Ovary (tissue), 3 donors: Measurements from ENCODE around the gene ONECUT3.

Source experiments
- CTCF ChIP-seq, 3 donors: fragments of 450-650 bp in 2 of 3; fragments of 200-600 bp in 1 of 3; IDR thresholded peaks; one replicate each; pipeline versions ENCODE4 v1.5.1 to v1.8.0; 2016 to 2022; ENCODE audit warnings: antibody characterized with exemption in 3 of 3, mild to moderate bottlenecking in 1 of 3
- EP300 ChIP-seq: sonication (generic); formaldehyde crosslinking; IDR thresholded peaks from one replicate; pipeline ENCODE4 v1.6.1; 2017; ENCODE audit warnings: antibody characterized with exemption
- POLR2A ChIP-seq: fragments of 450-650 bp; IDR thresholded peaks from one replicate; pipeline ENCODE4 v1.6.1; 2017; ENCODE audit warnings: antibody characterized with exemption, mild to moderate bottlenecking, moderate library complexity
- donor health status: DM: no; HTN: no; CAD: no.

- TF ChIP-seq CTCF (IDR thresholded peaks at IDR 0.05): no peak
- no peak for TF ChIP-seq POLR2A
- TF ChIP-seq EP300: no peak
Measured at GRCh38 chr19:1808395-1808731, 55.1 kb downstream of the ONECUT3 start.
